Measurements from ENCODE around the gene VTI1B.

GRCh38 chr14:67705211-67705610 is 30.8 kb upstream of the VTI1B start:
- TF ChIP-seq CTCF (IDR thresholded peaks at IDR 0.05), result no peak
- TF ChIP-seq POLR2AphosphoS5 (IDR thresholded peaks at IDR 0.05), result no peak
- no peak for TF ChIP-seq POLR2A (IDR thresholded peaks at IDR 0.05)
- no peak for TF ChIP-seq EP300 (IDR thresholded peaks at IDR 0.05)
